ENCODE data around the gene FNIP1.
"Not testable (repeated sequence)": the region's sequence is repeated elsewhere in the genome, so short reads cannot be mapped to it uniquely, and the experiment has no call there.

Gene FNIP1

DNA sequence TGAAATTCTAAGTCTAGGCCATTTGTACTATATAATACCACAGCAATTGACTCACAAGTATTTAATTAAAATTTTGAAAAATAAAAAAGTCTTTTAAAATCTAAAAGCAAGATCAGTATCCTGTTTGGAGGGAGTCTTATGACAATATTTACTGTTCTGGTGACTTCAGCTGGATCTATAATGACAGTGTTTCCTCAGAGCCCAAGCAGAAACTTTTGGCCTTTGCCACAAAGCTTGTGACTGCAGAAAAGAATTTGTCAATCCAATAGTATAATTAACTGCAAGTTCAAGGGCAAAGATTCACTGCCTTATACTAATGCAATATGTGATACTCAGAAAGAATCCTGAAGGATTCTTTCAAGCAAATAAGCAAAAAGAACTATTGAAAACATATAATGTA, 112.2 kb downstream of the FNIP1 start:
- no peak overlapping the region for H3K4me3 ChIP-seq (ENCODE audit: low read depth, low read length)
- TF ChIP-seq, protein P1, sequence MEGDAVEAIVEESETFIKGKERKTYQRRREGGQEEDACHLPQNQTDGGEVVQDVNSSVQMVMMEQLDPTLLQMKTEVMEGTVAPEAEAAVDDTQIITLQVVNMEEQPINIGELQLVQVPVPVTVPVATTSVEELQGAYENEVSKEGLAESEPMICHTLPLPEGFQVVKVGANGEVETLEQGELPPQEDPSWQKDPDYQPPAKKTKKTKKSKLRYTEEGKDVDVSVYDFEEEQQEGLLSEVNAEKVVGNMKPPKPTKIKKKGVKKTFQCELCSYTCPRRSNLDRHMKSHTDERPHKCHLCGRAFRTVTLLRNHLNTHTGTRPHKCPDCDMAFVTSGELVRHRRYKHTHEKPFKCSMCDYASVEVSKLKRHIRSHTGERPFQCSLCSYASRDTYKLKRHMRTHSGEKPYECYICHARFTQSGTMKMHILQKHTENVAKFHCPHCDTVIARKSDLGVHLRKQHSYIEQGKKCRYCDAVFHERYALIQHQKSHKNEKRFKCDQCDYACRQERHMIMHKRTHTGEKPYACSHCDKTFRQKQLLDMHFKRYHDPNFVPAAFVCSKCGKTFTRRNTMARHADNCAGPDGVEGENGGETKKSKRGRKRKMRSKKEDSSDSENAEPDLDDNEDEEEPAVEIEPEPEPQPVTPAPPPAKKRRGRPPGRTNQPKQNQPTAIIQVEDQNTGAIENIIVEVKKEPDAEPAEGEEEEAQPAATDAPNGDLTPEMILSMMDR (IDR thresholded peaks at IDR 0.05; ENCODE audit: borderline replicate concordance, insufficient read depth, low read depth, low read length) = no peak

DNA sequence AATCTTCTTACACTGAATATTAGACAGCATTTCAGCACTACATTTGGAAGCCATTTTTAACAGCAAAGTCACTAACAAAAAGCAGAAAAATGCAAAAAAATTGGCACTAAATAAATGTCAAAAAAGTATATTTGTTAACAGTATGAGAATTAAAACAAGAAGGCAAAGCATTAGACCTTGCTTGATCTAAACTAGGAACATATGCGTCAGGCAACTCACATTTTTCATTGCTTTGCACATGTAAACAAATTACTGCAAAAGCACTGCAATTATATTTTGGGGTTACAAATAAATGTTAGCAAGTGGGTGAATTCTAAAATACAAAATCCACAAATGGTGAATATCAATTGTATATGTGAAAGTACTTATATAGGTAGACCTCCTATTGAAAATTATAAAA, 112.8 kb downstream of the FNIP1 start:
- TF ChIP-seq, protein P1 (IDR thresholded peaks at IDR 0.05; ENCODE audit: borderline replicate concordance, insufficient read depth, low read depth, low read length) = no peak
- H3K4me3 ChIP-seq (ENCODE audit: low read depth, low read length) = no peak overlapping the region

DNA sequence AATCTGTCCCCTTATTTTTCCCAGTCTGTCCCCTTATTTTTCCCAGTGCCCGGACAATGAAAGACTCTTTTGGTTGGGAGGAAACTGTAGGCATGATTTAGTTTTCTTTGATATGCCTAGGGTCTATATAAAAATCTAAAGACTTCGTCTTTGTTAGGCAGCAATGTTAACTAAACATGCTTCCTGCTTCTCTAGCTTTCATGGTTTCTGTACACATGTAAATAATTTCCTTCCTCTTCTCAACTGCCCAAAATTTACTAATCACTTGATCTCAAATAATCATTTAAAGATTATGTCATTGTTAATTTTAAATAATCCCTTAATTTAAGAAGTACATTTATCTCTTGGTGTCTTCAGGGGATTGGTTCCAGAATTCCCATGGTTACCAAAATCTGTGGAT, 114.0 kb downstream of the FNIP1 start:
- H3K4me3 ChIP-seq (ENCODE audit: low read depth, low read length) = no peak overlapping the region
- TF ChIP-seq, protein P1 (IDR thresholded peaks at IDR 0.05; ENCODE audit: borderline replicate concordance, insufficient read depth, low read depth, low read length) = no peak

DNA sequence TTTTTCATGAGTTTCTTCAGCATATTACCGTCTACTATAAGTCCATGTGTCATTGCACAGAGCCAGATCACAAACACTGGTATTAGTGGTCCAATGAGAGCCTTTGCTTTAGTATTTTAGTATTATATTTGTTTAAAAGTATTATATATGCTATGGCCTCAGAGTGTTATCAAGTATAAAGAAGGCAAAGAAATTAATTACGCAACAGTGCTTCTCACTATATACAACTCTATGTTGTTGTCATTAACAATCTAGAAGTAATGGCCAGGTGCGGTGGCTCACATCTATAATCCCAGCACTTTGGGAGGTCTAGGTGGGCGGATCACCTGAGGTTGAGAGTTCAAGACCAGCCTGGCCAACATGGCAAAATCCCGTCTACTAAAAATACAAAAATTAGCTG, 114.6 kb downstream of the FNIP1 start:
- no peak overlapping the region for H3K4me3 ChIP-seq (ENCODE audit: low read depth, low read length)
- TF ChIP-seq, protein P1 (IDR thresholded peaks at IDR 0.05; ENCODE audit: borderline replicate concordance, insufficient read depth, low read depth, low read length) = no peak

DNA sequence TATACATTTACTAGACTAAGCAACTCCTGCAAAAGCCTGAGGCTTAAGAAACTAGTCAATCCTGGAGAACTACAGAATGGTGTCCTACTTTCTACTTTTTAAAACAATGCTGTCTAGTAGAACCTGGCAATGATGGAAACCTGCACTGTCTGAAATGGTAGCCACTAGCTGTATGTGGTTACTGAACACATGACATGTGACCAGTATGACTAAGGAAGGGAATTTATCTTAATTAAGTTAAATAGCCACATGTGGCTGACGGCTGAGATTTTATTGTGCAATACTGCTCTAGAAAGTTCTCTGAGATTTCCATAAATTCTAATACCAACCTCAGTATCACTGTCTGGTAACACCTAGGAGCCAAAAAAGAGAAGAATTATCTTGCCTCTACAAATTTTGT, 116.9 kb downstream of the FNIP1 start:
- no peak overlapping the region for H3K4me3 ChIP-seq (ENCODE audit: low read depth, low read length)
- TF ChIP-seq, protein P1 (IDR thresholded peaks at IDR 0.05; ENCODE audit: borderline replicate concordance, insufficient read depth, low read depth, low read length) = no peak

DNA sequence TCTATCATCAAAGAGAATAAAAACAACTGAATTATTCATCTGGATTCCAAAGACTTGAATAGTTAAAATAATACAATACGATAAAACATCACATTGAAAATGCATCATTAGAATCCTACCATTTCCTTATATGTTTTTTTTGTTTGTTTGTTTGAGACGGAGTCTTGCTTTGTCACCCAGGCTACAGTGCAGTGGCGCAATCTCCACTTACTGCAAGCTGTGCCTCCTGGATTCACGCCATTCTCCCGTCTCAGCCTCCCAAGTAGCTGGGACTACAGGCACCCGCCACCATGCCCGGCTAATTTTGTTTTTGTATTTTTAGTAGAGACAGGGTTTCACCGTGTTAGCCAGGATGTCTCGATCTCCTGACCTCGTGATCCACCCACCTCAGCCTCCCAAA, 118.5 kb downstream of the FNIP1 start:
- H3K4me3 ChIP-seq (ENCODE audit: low read depth, low read length) = not testable (repeated sequence)

DNA sequence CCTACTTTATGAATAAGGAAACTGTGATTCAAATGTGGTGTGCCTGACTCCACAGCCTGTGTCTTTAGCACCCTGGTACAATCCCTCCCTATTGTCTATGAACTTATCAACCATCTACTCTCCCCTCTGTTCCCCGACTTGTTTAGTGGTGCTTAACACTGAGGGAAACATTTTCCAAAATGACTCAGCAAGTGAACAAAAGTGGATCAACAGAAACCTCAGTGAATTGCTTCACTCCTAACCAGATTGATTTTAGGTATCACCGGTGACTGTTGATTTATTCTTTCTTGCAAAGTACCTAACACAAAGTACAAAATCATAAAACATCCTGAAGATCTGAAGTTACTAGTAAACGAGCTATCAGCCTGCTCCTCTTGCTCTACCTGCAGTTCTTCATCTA, 119.7 kb downstream of the FNIP1 start:
- TF ChIP-seq, protein P1 (IDR thresholded peaks at IDR 0.05; ENCODE audit: borderline replicate concordance, insufficient read depth, low read depth, low read length) = no peak
- H3K4me3 ChIP-seq (ENCODE audit: low read depth, low read length) = no peak overlapping the region

DNA sequence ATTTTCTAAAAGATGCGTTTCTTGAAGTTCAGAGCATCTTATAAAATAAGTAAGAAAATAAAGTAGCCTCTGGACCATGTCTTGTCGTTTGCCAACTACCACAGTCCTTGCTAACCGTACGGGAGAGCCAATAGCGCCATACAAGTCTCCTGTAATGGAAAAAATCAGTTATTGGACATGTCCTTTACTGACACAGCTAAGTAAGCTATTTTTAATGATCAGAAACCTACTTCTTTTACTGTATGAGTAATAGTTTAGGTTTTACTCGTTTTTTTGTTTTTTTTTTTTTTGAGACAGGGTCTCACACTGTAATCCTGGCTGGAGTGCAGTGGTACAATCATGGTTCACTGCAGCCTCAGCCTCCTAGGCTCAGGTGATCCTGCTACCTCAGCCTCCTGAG, 124.0 kb downstream of the FNIP1 start:
- TF ChIP-seq, protein P1 (IDR thresholded peaks at IDR 0.05; ENCODE audit: borderline replicate concordance, insufficient read depth, low read depth, low read length) = no peak
- no peak overlapping the region for H3K4me3 ChIP-seq (ENCODE audit: low read depth, low read length)

Measured in GM12875 (cell line).